ENCODE data around the gene ASAH2. TPM values are rescaled to one million over a fixed set of nuclear protein-coding genes. Genes with fewer than 3 reads are reported as not detected.

The ASAH2 gene
- total RNA-seq, result 0.29 and 6.5 TPM in 2 replicates

DNA sequence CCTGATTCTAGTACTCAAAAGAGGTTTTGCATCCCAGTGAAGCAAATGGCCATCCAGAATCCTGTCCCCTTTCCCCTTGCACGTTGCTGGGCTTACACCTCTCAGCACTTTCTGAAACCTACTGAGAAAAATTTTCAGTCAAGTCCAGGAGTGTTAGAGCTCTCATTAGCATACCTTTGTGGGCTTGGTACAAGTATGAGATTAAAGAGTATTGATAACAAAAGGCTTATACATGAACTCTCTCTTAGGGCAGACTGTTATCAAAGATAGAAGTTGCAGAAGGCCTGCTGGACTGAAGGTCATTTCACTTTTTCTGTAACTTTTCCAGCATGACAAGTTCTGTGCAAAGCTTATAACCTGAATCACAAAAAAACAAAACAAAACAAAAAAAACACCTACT lies at the start of gene ASAH2:
Gene ASAH2 (minus strand): TSS at position 123 of the 400 bp plus-strand sequence. CDS start 2,906 bp downstream, outside the sequence.
- TF ChIP-seq, protein P1, sequence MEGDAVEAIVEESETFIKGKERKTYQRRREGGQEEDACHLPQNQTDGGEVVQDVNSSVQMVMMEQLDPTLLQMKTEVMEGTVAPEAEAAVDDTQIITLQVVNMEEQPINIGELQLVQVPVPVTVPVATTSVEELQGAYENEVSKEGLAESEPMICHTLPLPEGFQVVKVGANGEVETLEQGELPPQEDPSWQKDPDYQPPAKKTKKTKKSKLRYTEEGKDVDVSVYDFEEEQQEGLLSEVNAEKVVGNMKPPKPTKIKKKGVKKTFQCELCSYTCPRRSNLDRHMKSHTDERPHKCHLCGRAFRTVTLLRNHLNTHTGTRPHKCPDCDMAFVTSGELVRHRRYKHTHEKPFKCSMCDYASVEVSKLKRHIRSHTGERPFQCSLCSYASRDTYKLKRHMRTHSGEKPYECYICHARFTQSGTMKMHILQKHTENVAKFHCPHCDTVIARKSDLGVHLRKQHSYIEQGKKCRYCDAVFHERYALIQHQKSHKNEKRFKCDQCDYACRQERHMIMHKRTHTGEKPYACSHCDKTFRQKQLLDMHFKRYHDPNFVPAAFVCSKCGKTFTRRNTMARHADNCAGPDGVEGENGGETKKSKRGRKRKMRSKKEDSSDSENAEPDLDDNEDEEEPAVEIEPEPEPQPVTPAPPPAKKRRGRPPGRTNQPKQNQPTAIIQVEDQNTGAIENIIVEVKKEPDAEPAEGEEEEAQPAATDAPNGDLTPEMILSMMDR (IDR thresholded peaks at IDR 0.05; ENCODE audit: insufficient read depth, low read length, poor library complexity, severe bottlenecking), result no peak
- Histone ChIP-seq H3K27me3 (ENCODE audit: control insufficient read depth, insufficient read depth, low read length) (no peaks in the 10 kb centered on the region), H3K36me3 (ENCODE audit: control insufficient read depth, insufficient read depth, low read length) (no peaks in the 10 kb centered on the region), H3K4me3 (ENCODE audit: low read depth, low read length) (no peak within 1 kb of the TSS)
- DNase-seq (ENCODE audit: low read depth), result no peak

DNA sequence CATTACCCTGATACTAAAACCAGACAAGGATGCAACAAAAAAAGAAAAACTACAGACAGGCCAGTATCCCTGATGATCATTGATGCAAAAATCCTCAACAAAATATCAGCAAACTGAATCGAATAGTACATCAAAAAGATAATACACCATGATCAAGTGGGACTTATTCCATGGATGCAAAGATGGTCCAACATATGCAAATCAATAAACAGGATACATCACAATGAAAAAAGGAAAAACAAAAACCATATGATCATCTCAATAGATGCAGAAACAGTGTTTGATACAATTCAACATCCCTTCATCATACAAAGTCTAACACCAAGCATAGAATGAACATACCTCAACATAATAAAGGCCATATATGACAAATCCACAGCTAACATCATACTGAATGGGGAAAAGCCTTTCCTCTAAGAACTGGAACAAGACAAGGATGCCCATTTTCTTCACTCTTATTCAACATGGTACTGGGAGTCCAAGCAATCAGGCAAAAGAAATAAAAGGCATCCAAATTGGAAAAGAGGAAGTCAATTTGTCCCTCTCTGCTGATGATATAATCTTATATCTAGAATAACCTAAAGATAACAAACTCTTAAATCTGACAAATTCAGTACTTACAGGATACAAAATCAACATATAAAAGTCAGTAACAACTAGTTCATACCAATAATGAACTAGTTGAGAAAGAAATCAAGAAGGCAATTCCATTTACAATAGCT lies 48.8 kb upstream of the ASAH2 start:
- Histone ChIP-seq H3K4me3 (ENCODE audit: low read depth, low read length) (no peak overlapping the region), H3K27me3 (ENCODE audit: control insufficient read depth, insufficient read depth, low read length) (no peaks in the 10 kb centered on the region), H3K36me3 (ENCODE audit: control insufficient read depth, insufficient read depth, low read length) (no peaks in the 10 kb centered on the region)
- no peak for DNase-seq (ENCODE audit: low read depth)
- TF ChIP-seq, protein P1 (IDR thresholded peaks at IDR 0.05; ENCODE audit: insufficient read depth, low read length, poor library complexity, severe bottlenecking), result no peak

DNA sequence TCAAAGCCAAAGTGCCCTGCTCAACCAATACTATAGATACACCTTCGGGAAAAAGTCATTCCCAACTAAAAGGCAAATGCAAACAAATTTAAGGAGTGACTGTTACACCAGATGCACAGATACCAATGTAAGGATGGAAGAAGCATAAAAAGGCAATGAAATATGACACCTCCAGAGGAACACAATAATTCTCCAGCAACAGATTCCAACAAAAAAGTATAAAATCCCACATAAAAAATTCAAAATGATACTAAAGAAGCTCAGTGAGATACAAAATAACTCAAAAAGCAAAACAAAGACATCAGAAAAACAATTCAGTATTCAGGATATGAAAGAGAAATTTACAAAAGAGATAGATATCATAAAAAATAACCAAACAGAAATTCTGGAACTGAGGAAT lies 44.1 kb upstream of the ASAH2 start:
- TF ChIP-seq, protein P1 (IDR thresholded peaks at IDR 0.05; ENCODE audit: insufficient read depth, low read length, poor library complexity, severe bottlenecking), result no peak
- no peaks in the 10 kb centered on the region for H3K27me3 ChIP-seq (ENCODE audit: control insufficient read depth, insufficient read depth, low read length)
- H3K36me3 ChIP-seq (ENCODE audit: control insufficient read depth, insufficient read depth, low read length), result no peaks in the 10 kb centered on the region
- no peak for DNase-seq (ENCODE audit: low read depth)
- H3K4me3 ChIP-seq (ENCODE audit: low read depth, low read length), result no peak overlapping the region

DNA sequence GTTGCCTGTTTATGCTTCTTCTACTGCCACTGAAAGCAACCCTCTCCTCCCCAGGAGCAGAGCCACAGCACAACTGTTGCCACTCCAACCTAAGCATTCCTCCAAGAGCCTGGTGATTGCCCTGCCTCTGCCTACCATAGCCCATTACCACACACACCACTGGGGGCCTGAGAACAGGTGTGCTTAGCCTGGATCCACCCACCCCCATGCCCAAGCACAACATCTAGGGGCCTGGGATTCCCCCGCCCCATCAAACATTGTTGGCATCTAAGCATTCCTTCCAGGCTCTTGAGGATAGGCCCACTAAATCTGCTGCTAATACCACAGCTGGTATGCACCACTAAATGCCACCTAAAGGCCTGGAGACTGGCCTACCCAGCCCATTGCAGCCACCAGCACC lies 43.3 kb upstream of the ASAH2 start:
- no peaks in the 10 kb centered on the region for H3K36me3 ChIP-seq (ENCODE audit: control insufficient read depth, insufficient read depth, low read length)
- DNase-seq (ENCODE audit: low read depth), result no peak
- no peak overlapping the region for H3K4me3 ChIP-seq (ENCODE audit: low read depth, low read length)
- TF ChIP-seq, protein P1 (IDR thresholded peaks at IDR 0.05; ENCODE audit: insufficient read depth, low read length, poor library complexity, severe bottlenecking), result no peak
- no peaks in the 10 kb centered on the region for H3K27me3 ChIP-seq (ENCODE audit: control insufficient read depth, insufficient read depth, low read length)

DNA sequence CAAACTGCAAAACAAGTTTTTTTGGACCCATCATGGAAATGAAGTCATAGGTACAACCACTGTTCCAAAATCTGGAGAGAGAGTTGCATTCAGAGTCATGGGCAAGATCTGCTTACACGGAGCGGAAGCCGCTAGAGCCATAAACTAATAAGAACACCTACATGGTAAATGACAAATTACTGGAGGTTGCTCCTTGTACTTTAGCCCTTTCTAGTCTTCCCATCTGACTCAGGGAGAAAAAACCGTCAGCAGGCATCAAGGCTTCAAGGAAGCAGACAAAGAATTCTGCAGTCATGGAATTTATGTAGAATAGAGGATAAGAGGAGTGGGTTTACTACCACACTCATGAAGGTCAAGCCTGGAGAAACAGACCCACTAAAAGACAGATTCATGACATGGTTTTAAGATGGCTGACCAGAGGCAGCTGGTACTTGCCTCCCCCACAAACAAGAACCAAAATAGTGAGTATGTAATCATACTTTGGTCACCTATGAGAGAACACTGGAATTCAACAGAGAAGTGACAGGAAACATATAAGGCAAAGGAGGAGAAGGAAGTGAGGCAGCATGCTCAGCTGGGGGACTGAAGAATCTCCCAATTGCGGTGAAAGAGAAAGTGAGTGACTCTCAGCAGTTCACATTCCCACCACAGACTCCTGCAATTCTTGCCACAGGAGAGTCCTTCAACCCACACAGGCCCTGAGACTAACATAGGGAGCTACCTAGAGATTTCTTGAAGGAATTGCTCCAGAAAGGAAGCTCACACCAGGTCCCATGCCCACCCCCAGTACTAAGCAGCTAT lies 42.4 kb upstream of the ASAH2 start:
- no peaks in the 10 kb centered on the region for H3K36me3 ChIP-seq (ENCODE audit: control insufficient read depth, insufficient read depth, low read length)
- H3K4me3 ChIP-seq (ENCODE audit: low read depth, low read length), result no peak overlapping the region
- no peaks in the 10 kb centered on the region for H3K27me3 ChIP-seq (ENCODE audit: control insufficient read depth, insufficient read depth, low read length)
- TF ChIP-seq, protein P1 (IDR thresholded peaks at IDR 0.05; ENCODE audit: insufficient read depth, low read length, poor library complexity, severe bottlenecking), result no peak
- no peak for DNase-seq (ENCODE audit: low read depth)

Measured in kidney epithelial cell (primary cell).